ENCODE measurements around the gene RRAS.

The RRAS gene

DNA sequence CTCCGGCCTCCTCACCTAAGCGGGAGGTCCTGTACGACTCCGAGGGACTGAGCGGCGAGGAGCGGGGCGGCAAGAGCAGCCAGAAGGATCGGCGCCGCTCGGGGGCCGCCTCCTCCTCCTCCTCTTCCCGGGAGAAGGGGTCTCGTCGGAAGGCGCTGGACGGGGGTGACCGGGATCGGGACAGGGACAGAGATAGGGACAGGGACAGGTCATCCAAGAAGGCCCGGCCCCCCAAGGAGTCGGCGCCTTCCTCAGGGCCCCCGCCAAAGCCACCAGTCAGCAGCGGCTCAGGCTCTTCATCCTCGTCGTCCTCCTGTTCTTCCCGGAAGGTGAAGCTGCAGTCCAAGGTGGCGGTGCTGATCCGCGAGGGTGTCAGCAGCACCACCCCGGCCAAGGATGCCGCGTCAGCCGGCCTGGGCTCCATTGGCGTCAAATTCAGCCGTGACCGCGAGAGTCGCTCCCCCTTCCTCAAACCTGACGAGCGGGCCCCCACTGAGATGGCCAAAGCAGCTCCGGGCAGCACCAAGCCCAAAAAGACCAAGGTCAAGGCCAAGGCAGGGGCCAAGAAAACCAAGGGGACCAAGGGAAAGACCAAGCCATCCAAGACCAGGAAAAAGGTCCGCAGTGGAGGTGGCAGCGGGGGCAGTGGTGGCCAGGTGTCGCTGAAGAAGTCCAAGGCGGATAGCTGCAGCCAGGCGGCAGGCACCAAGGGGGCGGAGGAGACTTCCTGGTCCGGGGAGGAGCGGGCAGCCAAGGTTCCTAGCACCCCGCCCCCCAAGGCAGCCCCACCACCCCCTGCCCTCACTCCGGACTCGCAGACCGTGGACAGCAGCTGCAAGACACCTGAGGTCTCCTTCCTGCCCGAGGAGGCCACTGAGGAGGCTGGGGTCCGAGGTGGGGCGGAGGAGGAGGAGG, 12.9 kb upstream of the RRAS start:
- ChIA-PET POLR2A (no interaction called here), CTCF (no interaction called here)
- no peak for DNase-seq (ENCODE audit: low read depth, low spot score)
- TF ChIP-seq, protein P1, sequence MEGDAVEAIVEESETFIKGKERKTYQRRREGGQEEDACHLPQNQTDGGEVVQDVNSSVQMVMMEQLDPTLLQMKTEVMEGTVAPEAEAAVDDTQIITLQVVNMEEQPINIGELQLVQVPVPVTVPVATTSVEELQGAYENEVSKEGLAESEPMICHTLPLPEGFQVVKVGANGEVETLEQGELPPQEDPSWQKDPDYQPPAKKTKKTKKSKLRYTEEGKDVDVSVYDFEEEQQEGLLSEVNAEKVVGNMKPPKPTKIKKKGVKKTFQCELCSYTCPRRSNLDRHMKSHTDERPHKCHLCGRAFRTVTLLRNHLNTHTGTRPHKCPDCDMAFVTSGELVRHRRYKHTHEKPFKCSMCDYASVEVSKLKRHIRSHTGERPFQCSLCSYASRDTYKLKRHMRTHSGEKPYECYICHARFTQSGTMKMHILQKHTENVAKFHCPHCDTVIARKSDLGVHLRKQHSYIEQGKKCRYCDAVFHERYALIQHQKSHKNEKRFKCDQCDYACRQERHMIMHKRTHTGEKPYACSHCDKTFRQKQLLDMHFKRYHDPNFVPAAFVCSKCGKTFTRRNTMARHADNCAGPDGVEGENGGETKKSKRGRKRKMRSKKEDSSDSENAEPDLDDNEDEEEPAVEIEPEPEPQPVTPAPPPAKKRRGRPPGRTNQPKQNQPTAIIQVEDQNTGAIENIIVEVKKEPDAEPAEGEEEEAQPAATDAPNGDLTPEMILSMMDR (IDR thresholded peaks at IDR 0.05; ENCODE audit: insufficient read depth, low read length, missing control alignments): no peak
- no peak overlapping the region for H3K4me3 ChIP-seq (ENCODE audit: low read depth, low read length)

DNA sequence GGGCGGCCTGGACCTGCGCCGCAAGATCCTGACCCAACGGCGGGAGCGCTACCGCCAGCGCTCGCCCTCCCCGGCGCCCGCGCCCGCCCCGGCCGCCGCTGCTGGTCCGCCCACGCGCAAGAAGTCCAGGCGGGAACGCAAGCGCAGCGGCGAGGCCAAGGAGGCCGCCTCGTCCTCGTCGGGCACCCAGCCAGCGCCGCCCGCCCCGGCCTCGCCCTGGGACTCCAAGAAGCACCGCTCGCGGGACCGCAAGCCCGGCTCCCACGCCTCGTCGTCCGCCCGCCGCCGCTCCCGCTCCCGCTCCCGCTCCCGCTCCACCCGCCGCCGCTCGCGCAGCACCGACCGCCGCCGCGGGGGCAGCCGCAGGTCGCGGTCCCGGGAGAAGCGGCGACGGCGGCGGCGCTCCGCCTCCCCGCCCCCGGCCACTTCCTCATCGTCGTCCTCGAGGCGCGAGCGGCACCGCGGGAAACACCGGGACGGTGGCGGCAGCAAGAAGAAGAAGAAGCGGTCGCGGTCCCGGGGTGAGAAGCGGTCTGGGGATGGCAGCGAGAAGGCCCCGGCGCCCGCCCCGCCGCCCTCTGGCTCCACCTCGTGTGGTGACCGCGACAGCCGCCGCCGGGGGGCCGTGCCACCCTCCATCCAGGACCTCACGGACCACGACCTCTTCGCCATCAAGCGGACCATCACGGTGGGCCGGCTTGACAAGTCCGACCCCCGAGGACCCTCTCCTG, 12.0 kb upstream of the RRAS start:
- CTCF ChIA-PET: no interaction called here
- POLR2A ChIA-PET: no interaction called here
- DNase-seq (ENCODE audit: low read depth, low spot score): no peak
- no peak overlapping the region for H3K4me3 ChIP-seq (ENCODE audit: low read depth, low read length)
- TF ChIP-seq, protein P1 (IDR thresholded peaks at IDR 0.05; ENCODE audit: insufficient read depth, low read length, missing control alignments): no peak

DNA sequence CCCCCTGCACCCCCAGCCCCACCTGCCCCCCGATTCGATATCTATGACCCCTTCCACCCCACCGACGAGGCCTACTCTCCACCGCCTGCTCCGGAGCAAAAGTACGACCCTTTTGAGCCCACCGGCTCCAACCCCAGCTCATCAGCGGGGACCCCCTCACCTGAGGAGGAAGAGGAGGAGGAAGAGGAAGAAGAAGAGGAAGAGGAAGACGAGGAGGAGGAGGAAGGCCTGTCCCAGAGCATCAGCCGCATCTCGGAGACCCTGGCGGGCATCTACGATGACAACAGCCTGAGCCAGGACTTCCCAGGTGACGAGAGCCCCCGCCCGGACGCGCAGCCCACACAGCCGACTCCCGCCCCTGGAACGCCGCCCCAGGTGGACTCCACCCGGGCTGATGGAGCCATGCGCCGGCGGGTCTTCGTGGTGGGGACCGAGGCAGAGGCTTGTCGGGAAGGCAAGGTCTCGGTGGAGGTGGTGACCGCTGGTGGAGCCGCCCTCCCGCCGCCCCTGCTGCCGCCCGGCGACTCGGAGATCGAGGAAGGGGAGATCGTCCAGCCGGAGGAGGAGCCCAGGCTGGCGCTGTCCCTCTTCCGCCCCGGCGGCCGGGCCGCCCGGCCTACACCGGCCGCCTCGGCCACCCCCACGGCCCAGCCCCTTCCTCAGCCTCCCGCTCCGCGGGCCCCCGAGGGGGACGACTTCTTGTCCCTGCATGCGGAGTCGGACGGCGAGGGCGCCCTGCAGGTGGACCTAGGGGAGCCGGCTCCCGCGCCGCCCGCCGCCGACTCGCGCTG, 11.3 kb upstream of the RRAS start:
- TF ChIP-seq, protein P1 (IDR thresholded peaks at IDR 0.05; ENCODE audit: insufficient read depth, low read length, missing control alignments): no peak
- no peak overlapping the region for H3K4me3 ChIP-seq (ENCODE audit: low read depth, low read length)
- POLR2A ChIA-PET: no interaction called here
- CTCF ChIA-PET: no interaction called here
- no peak for DNase-seq (ENCODE audit: low read depth, low spot score)

DNA sequence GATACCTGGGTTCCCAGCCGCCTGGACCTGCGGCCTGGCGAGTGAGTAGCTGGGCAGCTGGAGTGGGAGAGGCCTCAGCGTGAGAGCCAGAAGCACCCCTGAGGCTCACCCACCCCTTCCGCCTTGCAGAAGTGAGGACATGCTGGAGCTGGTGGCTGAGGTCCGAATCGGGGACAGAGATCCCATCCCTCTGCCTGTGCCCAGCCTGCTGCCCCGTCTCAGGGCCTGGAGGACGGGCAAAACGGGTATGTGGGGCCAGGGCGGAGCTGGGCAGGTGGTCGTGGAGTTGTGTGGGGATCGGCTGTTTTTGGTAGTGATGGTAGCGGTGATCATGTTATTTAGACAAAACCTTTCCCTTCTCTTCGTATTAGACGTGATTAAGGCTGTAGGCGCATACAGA, 6.6 kb upstream of the RRAS start:
- TF ChIP-seq, protein P1 (IDR thresholded peaks at IDR 0.05; ENCODE audit: insufficient read depth, low read length, missing control alignments): no peak
- no peak for DNase-seq (ENCODE audit: low read depth, low spot score)
- ChIA-PET POLR2A (no interaction called here), CTCF (interaction anchor here (1.6 kb wide), 1 partner anchor 16 kb away, joined by 4 read pairs; no protein-coding TSS in a partner anchor)
- no peak overlapping the region for H3K4me3 ChIP-seq (ENCODE audit: low read depth, low read length)

DNA sequence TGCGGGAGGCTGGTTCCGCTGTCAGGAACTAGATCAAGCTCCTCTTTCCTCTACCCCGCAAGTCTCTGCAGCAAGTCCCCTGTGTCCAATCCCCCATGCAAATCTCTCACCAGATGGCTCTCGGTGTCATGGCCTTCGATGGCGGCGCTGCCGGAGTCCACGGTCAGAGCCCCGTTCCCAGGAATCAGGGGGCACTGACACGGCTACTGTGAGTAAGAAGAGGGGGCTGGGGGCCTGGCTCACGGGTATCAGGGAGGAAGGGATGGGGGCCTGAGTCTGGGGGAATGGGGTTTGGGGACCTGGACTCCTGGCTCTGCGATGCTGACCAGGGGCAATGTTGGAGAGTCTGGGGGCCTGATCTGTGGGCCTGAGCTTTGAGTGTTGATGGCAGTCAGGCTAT, 6.1 kb upstream of the RRAS start:
- no peak overlapping the region for H3K4me3 ChIP-seq (ENCODE audit: low read depth, low read length)
- CTCF ChIA-PET: interaction anchor here (1.1 to 5.1 kb wide), 4 partner anchors 17 to 76 kb away, joined by 4 to 53 read pairs (median 4); no protein-coding TSS in a partner anchor
- POLR2A ChIA-PET: no interaction called here
- no peak for DNase-seq (ENCODE audit: low read depth, low spot score)
- TF ChIP-seq, protein P1 (IDR thresholded peaks at IDR 0.05; ENCODE audit: insufficient read depth, low read length, missing control alignments): no peak
